Stimulated activated CD8-positive, alpha-beta memory T cell treated with anti-CD3 and anti-CD28 coated beads, Interleukin-7, amount 100 ng/mL, for 1 hour (primary cell): ENCODE measurements around the gene RAB9A.
"Not testable (repeated sequence)": the region's sequence is repeated elsewhere in the genome, so short reads cannot be mapped to it uniquely, and the experiment has no call there.

Experiments used
- DNase-seq, 2 donors: peaks; one replicate each; pipeline ENCODE4 v3.0.0-alpha.2; 2020; ENCODE audit warnings: low read depth in 2 of 2

RAB9A gene

GRCh38 chrX:13669755-13670154, 19.2 kb upstream of the RAB9A start:
- not testable (repeated sequence) for DNase-seq

DNA sequence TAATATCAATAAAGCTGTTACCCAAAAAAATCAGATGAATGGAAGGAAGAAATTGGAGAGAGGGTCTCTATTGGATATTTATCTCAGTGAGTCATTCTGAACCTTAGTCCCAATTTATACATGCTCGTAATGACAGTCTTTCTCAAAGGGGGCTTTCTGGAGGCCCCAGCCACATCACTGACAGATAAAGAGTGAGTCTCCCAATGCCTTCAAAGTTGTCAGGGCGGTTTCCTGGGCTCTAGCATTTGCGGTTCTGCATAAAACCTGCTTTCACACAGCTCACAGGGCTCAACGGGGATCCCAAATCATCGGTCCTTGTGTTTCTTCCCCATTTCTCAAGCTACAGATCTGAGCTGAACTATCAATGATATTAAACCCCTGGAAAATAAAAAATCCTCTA, 18.7 kb upstream of the RAB9A start:
- no peak for DNase-seq

GRCh38 chrX:13673016-13673415, 15.9 kb upstream of the RAB9A start:
- no peak for DNase-seq

- no peak for DNase-seq
These were observed 12.0 kb upstream of the RAB9A start for GRCh38 chrX:13676885-13677284.

- not testable (repeated sequence) for DNase-seq
These were observed 9.2 kb upstream of the RAB9A start for GRCh38 chrX:13679700-13680099.

- DNase-seq = no peak
These were observed 7.3 kb upstream of the RAB9A start for GRCh38 chrX:13681595-13681994.

- no peak for DNase-seq
These were observed 4.6 kb upstream of the RAB9A start for GRCh38 chrX:13684361-13684760.

DNA sequence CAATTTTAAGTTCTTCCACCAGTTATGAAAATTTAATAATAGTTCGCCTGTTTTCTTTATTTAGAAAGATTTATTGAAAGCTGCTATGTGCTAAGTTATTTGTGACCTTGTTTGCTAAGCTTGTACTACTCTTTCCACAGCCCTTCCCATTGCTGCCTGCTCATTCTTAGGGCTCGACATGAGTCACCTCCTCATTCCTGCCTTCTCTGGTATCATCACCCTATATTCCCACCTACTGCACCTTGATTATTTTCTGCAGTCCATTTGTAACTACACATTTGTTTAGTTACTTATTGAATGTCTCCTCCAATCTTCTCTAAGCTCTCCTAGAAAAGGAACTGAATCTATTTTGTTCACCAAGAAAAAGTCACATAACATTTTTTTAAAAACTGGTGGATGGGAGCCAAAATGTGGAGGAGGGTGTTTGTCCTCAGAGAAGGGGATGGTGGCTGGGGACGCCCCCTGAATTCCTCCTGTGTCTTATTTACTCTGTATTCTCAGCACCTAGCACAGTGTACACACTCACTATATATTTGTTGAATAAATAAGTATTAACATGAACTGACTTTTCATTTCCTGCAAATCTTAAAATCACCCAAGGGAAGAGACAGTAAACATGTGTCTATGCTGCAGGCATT, 3.7 kb upstream of the RAB9A start:
- no peak for DNase-seq

DNA sequence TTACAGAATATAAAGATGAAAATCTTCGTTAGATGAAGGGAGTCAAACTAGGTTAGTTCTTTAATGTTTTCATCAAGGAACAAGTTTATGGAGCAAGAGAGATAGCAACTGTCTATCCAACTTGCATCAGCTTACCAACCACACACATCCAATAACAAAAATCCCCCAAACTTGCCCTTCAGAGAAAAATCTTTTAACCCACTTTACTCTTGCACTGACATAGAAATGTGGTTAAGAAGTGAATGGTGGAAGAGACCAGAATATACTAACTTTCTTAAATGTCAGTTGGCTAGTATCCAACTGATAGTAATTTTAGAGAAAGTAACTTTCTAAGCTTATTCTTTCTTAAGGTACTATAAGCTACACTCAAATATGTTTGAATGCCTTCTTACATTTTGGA, 1.7 kb upstream of the RAB9A start:
- DNase-seq = no peak

DNA sequence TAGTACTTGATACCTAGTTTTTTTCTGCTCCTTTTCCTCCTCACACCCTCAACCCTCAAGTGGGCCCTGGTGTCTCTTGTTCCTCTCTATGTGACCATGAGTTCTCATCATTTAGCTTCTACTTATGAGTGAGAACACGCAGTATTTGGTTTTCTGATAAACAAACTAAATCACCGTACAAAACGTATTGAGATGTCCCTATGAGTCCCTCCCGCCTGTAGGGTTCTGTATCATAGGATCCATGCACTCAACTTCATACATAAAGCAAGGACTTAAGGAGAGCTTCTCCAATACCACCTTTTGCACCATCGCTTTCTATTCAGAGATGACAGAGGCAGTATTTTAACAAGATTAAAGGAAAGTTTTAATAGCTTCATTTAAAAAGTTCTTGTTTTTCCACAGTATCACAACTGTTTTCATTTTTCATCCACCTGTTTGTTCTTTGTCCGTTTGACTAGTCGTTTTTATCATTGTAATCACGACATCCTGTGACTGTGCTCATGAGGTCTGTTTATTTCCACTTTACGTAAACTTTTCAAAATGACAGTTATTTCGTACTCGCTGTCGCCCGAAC, 457 bp upstream of the RAB9A start:
- DNase-seq = no peak

DNA sequence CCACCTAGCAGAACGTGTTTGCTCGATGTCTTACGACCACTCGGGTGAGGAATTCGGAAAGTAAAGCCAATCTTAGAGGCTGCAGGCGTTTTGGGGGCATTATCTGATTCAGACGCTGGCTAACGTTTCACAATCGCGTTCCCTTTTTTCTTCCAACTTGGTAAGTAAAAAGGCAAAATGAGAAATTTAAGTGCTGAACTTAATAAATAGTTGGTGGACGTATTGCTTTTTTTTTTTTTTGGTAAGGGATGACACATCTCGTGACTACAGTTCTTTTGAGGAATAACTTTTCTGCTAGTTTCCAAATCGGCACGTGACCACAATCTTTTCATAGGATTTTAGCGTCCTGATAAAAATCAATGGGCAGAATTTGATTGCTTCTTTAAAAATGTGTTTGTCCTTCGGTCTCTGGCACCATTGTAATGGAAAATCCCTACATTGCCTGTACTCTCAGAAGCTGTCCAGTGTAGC, 848 bp downstream of the RAB9A start:
- no peak for DNase-seq

DNA sequence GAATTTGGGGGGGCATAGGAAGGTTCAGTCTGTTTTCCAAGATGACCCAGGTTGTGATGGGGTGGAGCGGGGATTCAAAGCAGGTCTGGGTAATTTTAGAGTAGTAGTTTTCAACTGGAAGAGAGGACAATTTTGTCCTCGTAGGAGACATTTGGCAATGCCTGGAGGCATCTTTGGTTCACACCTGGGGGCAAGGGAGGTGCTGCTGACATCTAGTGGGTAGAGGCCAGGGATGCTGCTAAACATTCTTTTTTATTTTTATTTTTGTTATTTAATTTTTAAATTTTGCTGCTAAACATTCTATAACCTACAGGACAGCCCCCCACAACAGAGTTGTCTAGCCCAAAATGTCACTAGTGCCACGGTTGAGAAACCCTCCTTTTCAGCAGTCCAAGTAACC, 1.9 kb downstream of the RAB9A start:
- no peak for DNase-seq

DNA sequence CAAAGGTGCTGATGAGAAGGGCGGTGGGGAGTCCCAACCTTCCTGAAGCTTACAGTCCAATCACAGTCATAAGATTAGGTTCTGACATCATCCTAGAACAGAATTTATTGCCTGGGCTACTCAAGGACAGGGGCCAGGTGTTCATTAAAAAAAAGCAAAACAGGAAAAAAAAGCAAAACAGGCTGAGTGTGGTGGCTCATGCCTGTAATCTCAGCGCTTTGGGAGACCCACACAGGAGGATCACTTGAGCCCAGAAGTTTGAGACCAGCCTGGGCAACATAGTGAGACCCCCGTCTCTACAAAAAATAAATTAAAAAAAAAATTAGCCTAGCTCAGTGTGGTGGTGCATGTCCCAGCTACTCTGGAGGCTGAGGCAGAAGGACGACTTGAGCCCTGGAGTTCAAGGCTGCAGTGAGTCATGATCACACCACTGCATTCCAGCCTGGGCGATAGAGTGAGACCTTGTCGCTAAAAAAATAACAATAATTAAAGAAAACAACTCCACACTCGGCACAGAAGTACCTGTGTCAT, 3.0 kb downstream of the RAB9A start:
- DNase-seq = no peak

GRCh38 chrX:13692771-13693231, 3.9 kb downstream of the RAB9A start:
- no peak for DNase-seq

GRCh38 chrX:13693341-13693961, 4.5 kb downstream of the RAB9A start:
- no peak for DNase-seq

DNA sequence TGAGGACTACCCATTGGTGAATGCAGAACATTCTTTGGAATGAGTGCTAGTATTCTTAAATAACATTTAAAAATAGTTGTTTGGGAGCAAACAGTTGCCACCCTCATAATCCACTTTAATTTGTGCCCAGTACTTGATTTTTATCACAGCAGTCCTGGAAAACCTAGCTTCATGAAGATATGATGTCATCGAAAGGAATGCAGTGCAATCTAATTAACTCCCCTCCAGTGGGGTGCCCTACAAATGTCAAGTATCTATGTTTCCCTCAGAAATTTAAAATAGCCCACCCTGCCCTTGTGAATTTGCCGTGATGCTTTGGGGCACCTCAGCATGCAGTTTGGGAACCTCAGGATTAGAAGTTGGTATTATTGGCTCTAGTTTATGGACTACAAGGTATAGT, 5.4 kb downstream of the RAB9A start:
- no peak for DNase-seq

DNA sequence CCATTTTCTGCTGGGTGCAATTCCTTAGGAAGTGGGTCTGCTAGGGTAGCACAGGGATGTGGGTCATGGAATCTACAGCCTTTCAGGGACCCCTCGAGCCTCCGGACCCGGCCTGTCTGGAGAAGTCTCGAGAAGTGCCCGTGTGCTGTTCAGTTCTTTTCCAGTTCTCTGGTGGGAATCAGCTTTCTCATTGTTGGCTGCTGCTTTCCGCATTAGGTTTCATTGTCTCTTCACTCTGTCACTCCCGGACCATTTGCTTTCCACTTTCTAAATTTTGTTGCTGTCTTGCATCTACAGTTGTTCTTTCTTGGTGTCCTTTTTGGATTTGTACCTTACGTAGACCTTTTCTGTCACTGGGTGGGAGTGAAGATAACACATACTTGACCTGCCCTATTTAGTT, 6.1 kb downstream of the RAB9A start:
- DNase-seq = no peak

DNA sequence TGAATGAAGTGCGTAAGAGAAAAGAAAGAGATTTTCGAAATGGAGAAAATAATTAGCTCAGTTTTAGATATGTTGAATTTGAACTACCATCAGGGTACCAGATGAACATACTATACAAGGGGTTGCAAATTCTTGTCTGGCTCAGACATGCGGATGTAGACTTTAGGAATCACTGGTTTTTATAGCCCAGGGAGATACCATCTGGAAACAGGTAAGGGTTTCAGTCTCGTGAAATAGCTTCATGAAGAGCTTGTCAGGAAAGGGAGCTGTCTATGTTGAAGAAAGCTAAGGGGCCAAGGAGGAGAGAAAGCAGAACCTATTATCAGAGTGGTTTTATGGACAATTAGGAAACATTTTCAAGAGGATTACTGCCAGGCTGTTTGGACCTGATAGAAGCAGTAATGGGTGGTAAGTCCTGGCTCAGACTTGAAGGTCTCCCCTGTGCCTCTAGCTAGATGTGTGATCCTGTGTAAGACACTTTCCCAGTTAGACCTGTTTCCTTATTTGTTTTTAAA, 6.7 kb downstream of the RAB9A start:
- no peak for DNase-seq

GRCh38 chrX:13697455-13697854, 8.5 kb downstream of the RAB9A start:
- DNase-seq = no peak

DNA sequence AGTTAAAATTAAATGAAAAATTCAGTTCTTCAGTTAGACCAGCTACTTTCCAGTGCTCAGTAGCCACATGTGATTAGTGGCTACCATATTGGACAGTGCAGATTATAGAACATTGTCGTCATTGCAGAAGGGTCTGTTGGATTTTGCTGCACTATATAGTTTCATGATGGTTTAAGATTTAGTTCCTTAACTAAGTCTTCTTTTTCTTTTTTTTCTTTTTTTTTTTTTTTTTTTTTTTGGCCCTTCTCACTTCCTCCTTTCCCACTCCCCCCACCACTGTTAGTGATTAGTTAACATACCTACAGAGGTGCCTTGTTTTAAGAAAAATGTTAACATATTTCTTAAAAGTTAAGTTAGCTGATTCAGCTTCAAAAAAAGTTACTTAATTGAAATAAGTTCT, 9.0 kb downstream of the RAB9A start:
- no peak for DNase-seq

DNA sequence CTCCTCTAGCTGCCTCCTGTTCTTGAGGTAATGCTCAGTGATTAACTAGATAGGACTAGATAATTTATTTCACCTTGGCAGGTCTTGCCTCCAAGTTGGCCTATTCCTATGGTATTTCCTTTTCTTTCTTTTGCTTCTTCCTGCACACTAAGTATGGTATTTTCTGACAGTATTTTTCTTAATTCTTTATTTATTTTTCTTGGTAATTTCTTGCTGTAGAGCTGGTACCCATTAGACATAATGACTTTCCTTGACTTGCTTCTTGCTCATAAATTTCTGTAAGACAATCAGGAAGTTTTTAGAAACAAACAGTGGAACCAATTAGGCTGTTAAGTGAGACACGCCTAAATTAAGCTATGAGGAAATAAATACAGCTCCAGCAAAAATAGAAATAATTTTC, 9.5 kb downstream of the RAB9A start:
- DNase-seq = no peak

DNA sequence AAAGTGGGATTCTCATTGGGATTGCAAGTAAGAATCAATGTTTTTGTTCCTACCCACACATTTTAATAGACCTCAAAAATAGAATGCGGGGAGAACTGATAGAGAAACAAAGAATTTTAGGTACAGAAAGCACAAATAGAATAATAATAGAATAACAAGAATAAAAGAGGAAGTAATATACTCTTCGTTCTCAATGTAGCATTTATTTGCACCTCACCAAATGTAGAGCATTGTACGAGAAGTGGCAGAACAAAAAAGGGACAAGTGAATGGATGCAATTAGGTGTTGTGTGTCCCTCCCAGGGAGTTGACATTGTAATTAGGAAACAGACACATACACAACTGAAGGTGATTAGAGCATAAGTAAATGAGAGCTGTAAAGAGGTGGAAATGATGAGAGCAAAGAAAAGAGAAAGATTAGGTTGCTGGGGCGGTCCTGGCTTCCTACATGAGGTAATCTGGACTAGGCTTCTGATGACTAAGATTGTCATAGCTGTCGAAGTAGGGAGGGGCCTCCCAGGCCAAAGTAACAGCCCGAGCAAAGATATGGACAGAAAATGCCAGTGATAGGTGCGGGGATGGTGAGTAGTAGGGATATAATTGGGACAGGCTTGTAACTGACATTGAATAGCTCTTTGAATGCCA, 10.4 kb downstream of the RAB9A start:
- DNase-seq = no peak
